Neural progenitor cell (in vitro differentiated cells): Measurements from ENCODE around the gene GNAQ.

Experiments used
- EZH2 ChIP-seq: fragments of 200-600 bp; sonication (generic); IDR thresholded peaks from 2 replicates; pipeline ENCODE4 v1.6.1; 2017; ENCODE audit warnings: antibody characterized with exemption, mild to moderate bottlenecking, moderate library complexity
- TF ChIP-seq, protein P1 (sequence below): fragments of 200-600 bp; sonication (generic); IDR thresholded peaks from 2 replicates; pipeline ENCODE4 v1.5.1; 2017; ENCODE audit warnings: antibody characterized with exemption, mild to moderate bottlenecking

GRCh38 chr9:77764894-77765780 is 266.5 kb downstream of the GNAQ start:
- TF ChIP-seq, protein P1, sequence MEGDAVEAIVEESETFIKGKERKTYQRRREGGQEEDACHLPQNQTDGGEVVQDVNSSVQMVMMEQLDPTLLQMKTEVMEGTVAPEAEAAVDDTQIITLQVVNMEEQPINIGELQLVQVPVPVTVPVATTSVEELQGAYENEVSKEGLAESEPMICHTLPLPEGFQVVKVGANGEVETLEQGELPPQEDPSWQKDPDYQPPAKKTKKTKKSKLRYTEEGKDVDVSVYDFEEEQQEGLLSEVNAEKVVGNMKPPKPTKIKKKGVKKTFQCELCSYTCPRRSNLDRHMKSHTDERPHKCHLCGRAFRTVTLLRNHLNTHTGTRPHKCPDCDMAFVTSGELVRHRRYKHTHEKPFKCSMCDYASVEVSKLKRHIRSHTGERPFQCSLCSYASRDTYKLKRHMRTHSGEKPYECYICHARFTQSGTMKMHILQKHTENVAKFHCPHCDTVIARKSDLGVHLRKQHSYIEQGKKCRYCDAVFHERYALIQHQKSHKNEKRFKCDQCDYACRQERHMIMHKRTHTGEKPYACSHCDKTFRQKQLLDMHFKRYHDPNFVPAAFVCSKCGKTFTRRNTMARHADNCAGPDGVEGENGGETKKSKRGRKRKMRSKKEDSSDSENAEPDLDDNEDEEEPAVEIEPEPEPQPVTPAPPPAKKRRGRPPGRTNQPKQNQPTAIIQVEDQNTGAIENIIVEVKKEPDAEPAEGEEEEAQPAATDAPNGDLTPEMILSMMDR: peak; percentile 49
- TF ChIP-seq EZH2: no peak
